Activated CD8-positive, alpha-beta T cell treated with anti-CD3 and anti-CD28 coated beads for 36 hours (primary cell): ENCODE results near the gene VWA1. TPM values are rescaled to one million over a fixed set of nuclear protein-coding genes. Genes with fewer than 3 reads are reported as not detected.
"Not testable (repeated sequence)": the region's sequence is repeated elsewhere in the genome, so short reads cannot be mapped to it uniquely, and the experiment has no call there.

Experiments
- ATAC-seq: fragments of 200-7000 bp; cut with Tn5 transposase; one replicate; pipeline ENCODE4 v1.10.0; 2021; ENCODE audit warnings: mild to moderate bottlenecking, moderate library complexity
- CTCF ChIA-PET: fragments of 350-600 bp; sonication (Branson Sonifier 250); formaldehyde crosslinking; loops from one replicate; lab custom pipeline; 2021; ENCODE audit warnings: antibody characterized with exemption; lab: Charles Lee
- POLR2A ChIA-PET: fragments of 350-600 bp; sonication (Branson Sonifier 250); formaldehyde crosslinking; loops from one replicate; lab custom pipeline; 2021; ENCODE audit warnings: antibody characterized with exemption; lab: Charles Lee
- DNase-seq: peaks from one replicate; pipeline ENCODE4 v3.0.0-alpha.2; 2020
- H3K27ac Mint-ChIP-seq: one replicate; pipeline ENCODE4 v1.8.0; 2021; ENCODE audit warnings: mild to moderate bottlenecking, mixed read lengths
- H3K27me3 Mint-ChIP-seq: one replicate; pipeline ENCODE4 v1.8.0; 2021; ENCODE audit warnings: mixed read lengths
- H3K36me3 Mint-ChIP-seq: one replicate; pipeline ENCODE4 v1.8.0; 2021; ENCODE audit warnings: low read depth, mixed read lengths
- H3K4me1 Mint-ChIP-seq: one replicate; pipeline ENCODE4 v1.8.0; 2021; ENCODE audit warnings: low read depth, mixed read lengths
- H3K4me3 Mint-ChIP-seq: one replicate; pipeline ENCODE4 v1.8.0; 2021; ENCODE audit warnings: mild to moderate bottlenecking, moderate library complexity, mixed read lengths
- H3K9me3 Mint-ChIP-seq: one replicate; pipeline ENCODE4 v1.8.0; 2021; ENCODE audit warnings: mixed read lengths
- CTCF ChIP-seq: fragments of 200-600 bp; IDR thresholded peaks from one replicate; pipeline ENCODE4 v1.8.0; 2022; ENCODE audit warnings: antibody characterized with exemption, mild to moderate bottlenecking
- intact Hi-C: fragments of 100-400 bp; cut with micrococcal nuclease; formaldehyde crosslinking; loops from one replicate; pipeline ENCODE4 v1.10.0; 2022
- total RNA-seq, 2 experiments: library from RNA; stranded (reverse); gene quantifications; one replicate each; pipeline ENCODE4 v1.2.3, GENCODE V29; 2021

VWA1 gene
- total RNA-seq, 2 experiments from 2014 or later = 0.72 to 0.97 TPM

DNA sequence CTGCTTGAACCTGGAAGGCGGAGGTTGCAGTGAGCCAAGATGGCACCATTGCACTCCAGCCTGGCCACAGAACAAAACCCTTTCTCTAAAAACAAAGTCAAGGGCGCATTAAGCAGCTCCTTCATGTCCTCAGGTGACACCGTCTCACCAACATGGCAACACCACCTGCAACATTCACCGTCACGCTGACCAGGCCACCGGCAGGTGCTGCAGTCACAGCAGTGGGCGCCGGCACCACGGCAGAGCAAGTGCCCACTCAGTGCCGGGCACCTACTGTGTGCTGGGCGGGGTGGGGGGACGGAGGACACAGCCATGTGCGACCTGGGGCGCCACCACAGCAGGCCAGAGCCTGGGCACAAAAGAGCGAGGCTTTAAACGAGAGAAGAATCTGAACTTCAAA is 48.2 kb downstream of the VWA1 start:
- no peaks in the 10 kb centered on the region for H3K4me1 Mint-ChIP-seq
- no peak for TF ChIP-seq CTCF
- ATAC-seq (no peak), DNase-seq (no peak)
- intact Hi-C loops = no loop called here
- CTCF ChIA-PET = no interaction called here
- no peaks in the 10 kb centered on the region for H3K9me3 Mint-ChIP-seq
- H3K27me3 Mint-ChIP-seq = no peaks in the 10 kb centered on the region
- H3K4me3 Mint-ChIP-seq = no peak overlapping the region
- peaks cover 26% of the 10 kb centered on the region for H3K36me3 Mint-ChIP-seq
- H3K27ac Mint-ChIP-seq = no peak overlapping the region
- POLR2A ChIA-PET = interaction anchor here (1.2 kb wide), 1 partner anchor 20 kb away, joined by 3 read pairs; no protein-coding TSS in a partner anchor

- intact Hi-C loops, ATAC-seq, H3K27me3 Mint-ChIP-seq, POLR2A ChIA-PET, H3K27ac Mint-ChIP-seq, H3K4me3 Mint-ChIP-seq, DNase-seq, CTCF ChIA-PET, H3K4me1 Mint-ChIP-seq, H3K9me3 Mint-ChIP-seq: not testable (repeated sequence)
- peaks cover 29% of the 10 kb centered on the region for H3K36me3 Mint-ChIP-seq
Measured at GRCh38 chr1:1484976-1485750, 49.7 kb downstream of the VWA1 start.

- intact Hi-C loops, CTCF ChIA-PET, H3K27ac Mint-ChIP-seq: not testable (repeated sequence)
Measured at GRCh38 chr1:1485755-1486317, 50.3 kb downstream of the VWA1 start.

DNA sequence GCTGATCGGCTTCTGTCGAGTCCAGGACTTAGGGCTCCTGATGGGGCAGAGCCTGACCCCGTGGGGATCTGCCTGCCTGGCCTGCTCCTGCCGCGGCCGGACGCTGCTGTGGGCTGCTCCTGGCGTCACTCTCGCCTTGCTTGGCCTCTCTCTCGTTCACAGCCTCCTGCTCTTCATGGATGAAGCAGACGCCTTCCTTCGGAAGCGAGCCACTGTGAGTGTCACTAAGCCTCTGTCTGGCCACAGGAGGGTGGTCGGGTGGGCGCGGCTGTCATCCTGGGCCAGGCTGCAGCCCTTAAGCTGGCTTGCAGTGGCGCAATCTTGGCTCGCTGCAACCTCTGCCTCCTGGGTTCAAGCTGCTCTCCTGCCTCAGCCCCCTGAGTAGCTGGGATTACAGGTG is 52.2 kb downstream of the VWA1 start:
- DNase-seq (no peak), ATAC-seq (no peak)
- CTCF ChIA-PET = no interaction called here
- no peaks in the 10 kb centered on the region for H3K4me1 Mint-ChIP-seq
- peaks cover 46% of the 10 kb centered on the region for H3K36me3 Mint-ChIP-seq
- H3K9me3 Mint-ChIP-seq = peaks cover 3% of the 10 kb centered on the region
- intact Hi-C loops = no loop called here
- POLR2A ChIA-PET = no interaction called here
- no peak for TF ChIP-seq CTCF
- no peaks in the 10 kb centered on the region for H3K27me3 Mint-ChIP-seq
- no peak overlapping the region for H3K4me3 Mint-ChIP-seq
- no peak overlapping the region for H3K27ac Mint-ChIP-seq

More at GRCh38 chr1:1485755-1486317, 50.3 kb downstream of the VWA1 start:
- H3K4me3 Mint-ChIP-seq, ATAC-seq, H3K9me3 Mint-ChIP-seq, H3K27me3 Mint-ChIP-seq, POLR2A ChIA-PET, H3K4me1 Mint-ChIP-seq, DNase-seq: not testable (repeated sequence)
- H3K36me3 Mint-ChIP-seq = peaks cover 34% of the 10 kb centered on the region

DNA sequence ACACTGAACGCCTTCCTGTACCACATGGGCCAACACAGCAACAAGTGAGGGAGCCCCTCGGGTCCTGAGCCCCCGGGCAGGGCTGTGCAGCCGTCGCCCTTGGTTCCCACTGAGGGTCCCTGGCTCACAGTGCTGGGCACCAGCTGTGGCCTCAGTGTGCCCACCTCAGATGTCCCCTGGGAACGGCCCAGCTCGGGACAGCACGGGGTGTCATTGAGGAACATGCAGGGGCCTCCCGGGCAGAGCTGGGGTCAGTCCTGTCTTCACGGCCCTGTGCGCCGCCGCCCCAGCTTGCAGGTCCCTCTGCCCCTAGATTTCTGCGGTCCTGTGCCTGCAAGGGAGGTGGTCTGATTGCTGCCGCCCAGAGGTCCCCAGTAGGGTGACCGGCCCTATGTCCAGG is 53.7 kb downstream of the VWA1 start:
- H3K4me3 Mint-ChIP-seq = no peak overlapping the region
- H3K27me3 Mint-ChIP-seq = no peaks in the 10 kb centered on the region
- POLR2A ChIA-PET = no interaction called here
- no peak for TF ChIP-seq CTCF
- no peak for DNase-seq
- no peaks in the 10 kb centered on the region for H3K4me1 Mint-ChIP-seq
- CTCF ChIA-PET = no interaction called here
- no peak for ATAC-seq
- H3K9me3 Mint-ChIP-seq = peaks cover 6% of the 10 kb centered on the region
- peaks cover 52% of the 10 kb centered on the region for H3K36me3 Mint-ChIP-seq
- intact Hi-C loops = no loop called here
- H3K27ac Mint-ChIP-seq = no peak overlapping the region

DNA sequence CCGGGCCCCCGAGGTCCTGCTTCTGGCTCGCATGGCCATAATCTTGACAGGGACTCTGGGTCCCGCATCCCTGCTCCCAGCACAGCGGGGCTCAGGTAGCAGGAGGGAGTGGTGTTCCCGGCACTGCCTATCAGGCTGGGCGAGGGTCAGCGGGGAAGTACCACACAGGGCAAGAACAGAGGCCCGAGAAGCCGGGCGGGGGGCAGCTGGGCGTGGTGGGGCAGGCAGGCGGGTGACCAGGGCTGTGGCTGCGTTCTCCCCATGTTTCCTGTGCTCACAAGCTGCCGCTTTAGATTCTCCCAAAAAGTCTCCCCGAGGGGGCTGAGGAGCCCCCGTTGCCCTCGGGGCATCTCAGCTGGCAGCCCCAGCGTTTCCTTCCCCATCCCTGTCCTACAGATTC is 54.4 kb downstream of the VWA1 start:
- Mint-ChIP-seq H3K27me3 (no peaks in the 10 kb centered on the region), H3K4me1 (no peaks in the 10 kb centered on the region), H3K27ac (no peak overlapping the region), H3K36me3 (peaks cover 54% of the 10 kb centered on the region), H3K4me3 (no peak overlapping the region), H3K9me3 (peaks cover 6% of the 10 kb centered on the region)
- no peak for ATAC-seq
- no peak for DNase-seq
- TF ChIP-seq CTCF = no peak
- CTCF ChIA-PET = no interaction called here
- POLR2A ChIA-PET = no interaction called here
- intact Hi-C loops = no loop called here
